Hippocampal formation (tissue), 2 donors: ENCODE data around the gene NPLOC4.
"Not testable (repeated sequence)": the region's sequence is repeated elsewhere in the genome, so short reads cannot be mapped to it uniquely, and the experiment has no call there.

ENCODE experiments used
- DNase-seq, 2 donors: peaks; one replicate each; lab custom pipeline; 2025; lab: John Stamatoyannopoulos, UW

NPLOC4 gene

DNA sequence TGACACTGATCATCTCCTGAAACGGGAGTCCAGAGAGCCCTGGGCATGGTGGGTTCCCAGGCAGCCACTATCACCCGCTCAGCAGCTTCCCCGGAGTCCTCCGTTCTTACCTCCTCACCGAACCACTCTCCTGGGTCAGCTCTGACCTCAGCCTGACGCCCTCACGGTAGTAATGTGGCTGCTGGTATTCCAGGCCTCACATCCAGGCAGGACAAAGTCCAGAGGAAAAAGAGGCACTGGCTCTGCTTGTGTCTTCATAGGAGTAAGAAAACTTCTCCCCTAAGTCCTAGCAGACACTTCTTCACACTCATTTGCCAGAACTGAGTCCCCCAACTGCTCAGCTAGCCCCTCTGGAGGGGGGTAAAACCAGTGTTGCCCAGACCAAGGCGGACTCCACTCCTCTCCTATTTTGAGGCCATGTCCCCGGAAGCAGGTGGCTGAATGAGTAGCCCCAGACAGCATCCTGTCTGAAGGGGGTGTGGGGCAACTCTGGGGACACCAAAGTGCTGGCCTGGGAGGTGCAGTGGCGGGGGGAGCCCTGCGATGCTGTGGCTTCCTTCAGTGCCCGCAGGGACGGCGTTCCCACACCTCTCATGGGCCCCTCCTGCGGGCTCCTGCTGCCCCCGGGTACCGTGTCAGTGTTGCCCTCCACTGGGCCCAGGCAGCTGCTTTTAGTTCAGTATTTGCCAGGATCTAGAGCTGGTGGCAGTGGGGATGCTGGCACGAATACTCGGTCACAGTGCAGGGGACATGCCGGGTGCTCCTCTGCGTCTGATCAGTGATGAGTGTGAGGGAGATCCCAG is 103.4 kb downstream of the NPLOC4 start:
- no peak for DNase-seq

GRCh38 chr17:81532490-81533287 is 104.2 kb downstream of the NPLOC4 start:
- no peak for DNase-seq

GRCh38 chr17:81531998-81532404 is 104.9 kb downstream of the NPLOC4 start:
- DNase-seq = not testable (repeated sequence)

- DNase-seq = not testable (repeated sequence)
Observed at GRCh38 chr17:81531013-81531412, 105.9 kb downstream of the NPLOC4 start.

DNA sequence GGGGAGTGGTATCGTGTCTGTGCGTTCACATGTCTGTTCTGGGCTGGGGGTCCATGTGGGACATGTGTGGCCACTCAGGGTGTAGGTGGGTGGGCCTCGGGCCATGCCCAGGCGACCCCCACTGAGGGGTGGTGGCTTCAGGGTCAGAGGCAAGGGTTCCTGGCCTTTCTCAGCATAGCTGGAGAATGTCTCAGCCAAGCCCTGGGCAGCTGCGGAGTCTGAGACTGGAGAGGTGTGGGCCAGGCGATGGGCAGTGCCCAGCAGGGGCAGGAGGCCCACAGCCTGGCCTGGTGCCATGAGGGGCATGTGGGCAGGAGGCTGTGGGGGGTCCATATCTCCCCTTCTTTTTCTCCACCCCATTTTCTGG is 107.5 kb downstream of the NPLOC4 start:
- DNase-seq = no peak

DNA sequence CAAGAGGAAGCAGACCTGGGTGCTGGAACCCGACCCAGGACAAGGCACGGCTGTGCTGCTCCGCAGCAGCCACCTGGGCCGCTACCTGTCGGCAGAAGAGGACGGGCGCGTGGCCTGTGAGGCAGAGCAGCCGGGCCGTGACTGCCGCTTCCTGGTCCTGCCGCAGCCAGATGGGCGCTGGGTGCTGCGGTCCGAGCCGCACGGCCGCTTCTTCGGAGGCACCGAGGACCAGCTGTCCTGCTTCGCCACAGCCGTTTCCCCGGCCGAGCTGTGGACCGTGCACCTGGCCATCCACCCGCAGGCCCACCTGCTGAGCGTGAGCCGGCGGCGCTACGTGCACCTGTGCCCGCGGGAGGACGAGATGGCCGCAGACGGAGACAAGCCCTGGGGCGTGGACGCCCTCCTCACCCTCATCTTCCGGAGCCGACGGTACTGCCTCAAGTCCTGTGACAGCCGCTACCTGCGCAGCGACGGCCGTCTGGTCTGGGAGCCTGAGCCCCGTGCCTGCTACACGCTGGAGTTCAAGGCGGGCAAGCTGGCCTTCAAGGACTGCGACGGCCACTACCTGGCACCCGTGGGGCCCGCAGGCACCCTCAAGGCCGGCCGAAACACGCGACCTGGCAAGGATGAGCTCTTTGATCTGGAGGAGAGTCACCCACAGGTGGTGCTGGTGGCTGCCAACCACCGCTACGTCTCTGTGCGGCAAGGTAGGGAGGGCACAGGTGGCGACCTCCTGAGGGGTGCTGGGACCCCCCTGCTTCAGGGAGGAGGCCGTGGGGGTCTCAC is 108.1 kb downstream of the NPLOC4 start:
- no peak for DNase-seq

DNA sequence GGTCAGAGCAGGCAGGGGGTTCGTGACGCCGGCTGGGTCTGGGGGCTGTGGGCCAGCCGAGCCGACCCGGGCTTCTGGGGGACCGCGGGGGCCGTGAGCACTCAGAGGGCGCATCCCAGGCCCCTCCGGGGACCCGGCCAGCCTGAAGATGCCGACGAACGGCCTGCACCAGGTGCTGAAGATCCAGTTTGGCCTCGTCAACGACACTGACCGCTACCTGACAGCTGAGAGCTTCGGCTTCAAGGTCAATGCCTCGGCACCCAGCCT is 108.6 kb downstream of the NPLOC4 start:
- DNase-seq = no peak

- no peak for DNase-seq
Observed at GRCh38 chr17:81527591-81528383, 109.1 kb downstream of the NPLOC4 start, which contains the start of gene FSCN2. Gene FSCN2, plus strand, starts transcription at chr17:81528377. Its CDS starts 155 bp downstream, at chr17:81528532.

DNA sequence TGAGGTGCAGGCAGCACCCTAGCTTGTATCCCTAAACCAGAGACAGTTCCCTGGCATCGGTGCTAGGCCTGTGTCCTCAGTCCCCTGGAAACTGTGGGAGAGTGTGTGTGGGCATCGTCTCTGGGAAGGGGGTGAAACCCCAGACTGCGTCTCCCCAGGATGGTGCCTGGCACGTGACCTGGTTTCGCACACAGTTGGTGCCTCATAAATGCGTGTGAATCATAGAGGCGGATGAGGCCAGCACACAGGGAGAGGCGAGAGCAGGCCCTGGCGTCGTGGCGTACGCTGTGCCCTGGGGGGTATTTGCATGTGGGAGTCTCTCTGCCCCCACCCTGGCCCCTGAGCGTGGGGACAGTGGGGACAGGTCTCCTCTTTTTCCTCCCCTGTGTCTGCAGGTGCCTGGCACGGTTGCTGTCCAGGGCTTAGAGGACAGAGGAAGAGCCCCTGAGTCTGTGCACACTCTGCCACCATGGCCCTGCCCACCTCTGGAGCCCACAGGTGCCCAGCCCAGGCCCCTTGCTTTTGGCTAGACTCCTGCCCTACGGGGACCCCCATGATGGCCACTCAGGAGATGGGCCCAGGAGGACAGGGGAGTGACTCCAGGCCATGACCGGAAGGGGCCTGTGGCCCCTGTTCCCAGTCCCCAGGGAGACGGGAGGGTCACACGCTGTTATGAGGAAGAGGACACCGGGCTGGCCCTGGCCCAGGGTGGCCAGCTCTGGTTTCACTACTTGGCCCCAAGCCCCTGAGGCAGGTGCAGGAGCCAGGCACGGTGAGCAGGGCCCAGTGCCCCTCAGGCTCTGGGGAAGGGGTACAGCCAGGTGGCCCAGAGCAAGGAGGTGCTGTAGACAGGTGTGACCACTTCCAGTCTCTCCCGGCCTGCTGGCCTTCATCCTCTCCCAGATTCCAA is 110.0 kb downstream of the NPLOC4 start:
- DNase-seq = no peak

- DNase-seq = no peak
Observed at GRCh38 chr17:81524865-81525159, 112.1 kb downstream of the NPLOC4 start.

GRCh38 chr17:81524039-81524864 is 112.7 kb downstream of the NPLOC4 start:
- no peak for DNase-seq

GRCh38 chr17:81523402-81524038 is 113.4 kb downstream of the NPLOC4 start:
- no peak for DNase-seq

GRCh38 chr17:81522491-81523401 is 114.2 kb downstream of the NPLOC4 start:
- DNase-seq = no peak

DNA sequence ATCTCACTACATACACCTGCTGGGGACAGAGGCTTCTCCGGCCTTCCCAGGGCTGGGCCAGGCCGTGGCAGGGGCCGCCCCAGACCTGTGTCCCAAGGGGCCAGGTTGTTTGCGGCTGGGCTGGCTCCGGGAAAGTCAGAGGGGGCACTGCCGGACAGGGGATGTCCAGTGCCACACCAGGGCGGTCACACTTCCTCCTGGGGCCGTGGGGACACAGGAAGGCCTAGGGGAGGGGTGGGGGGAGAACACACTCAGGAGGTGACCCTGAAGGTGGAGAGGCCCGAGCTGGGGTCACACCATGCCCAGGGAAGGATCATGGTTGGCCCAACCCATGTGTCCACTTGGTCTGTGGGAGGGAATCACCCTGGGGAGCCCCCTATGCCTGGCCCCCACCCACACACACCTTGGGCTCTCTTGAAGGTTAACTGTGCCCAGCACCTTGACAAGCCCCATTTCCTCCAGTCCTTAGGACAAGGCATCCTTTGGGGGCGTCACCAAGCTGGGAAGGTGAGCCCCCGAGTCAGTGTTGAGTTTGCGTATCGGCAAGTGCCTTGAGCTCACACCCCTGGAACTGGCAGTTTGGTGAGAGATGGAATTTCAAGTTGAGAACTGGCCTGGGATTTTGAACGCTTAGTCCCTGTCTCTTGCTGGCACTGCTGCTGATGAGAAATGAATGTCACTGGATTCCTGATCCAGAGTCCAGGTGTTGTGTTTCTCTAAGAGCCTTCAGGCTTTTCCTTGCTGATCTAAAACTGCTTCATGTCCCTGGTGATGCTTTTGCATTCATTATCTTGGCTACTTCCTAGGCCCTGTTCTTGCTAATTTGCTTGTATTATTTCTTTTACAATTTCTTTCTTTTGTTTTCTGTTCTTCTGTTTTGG is 116.7 kb downstream of the NPLOC4 start:
- no peak for DNase-seq

DNA sequence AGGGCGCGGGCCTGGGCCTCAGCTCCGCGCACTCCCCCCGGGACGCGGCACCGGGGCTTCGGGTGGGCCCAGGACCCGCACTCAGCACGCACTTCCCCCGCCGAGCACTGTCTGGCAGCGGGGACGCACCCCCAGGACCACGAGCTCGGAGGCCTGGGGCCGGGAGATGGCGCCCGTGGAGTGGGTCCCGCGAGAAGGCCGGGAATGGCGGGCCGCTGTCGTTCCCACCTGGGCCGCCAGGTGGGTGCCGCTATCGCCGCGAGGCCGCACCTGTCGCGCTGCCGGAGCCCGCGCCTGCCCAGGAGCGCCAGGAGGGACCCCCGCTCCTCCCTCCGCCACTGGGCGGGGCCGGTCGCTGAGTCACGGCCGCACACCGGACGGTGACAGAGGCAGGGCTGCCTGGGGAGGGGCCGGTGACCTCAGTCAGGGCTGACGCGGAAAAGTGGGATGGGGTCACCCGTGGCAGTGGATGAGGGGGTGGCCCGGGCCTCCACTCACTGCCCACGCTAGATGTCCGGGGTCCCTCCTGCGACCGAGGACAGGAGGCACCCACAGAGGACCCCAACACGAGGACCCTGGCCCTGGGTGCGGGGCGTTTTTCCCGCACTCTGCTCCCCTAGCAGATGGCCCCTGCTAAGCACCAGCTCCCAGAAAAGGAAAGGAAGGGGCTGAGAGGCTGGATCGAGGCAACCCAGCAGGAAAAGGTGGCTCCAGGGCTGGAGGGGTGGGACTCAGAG is 117.5 kb downstream of the NPLOC4 start:
- no peak for DNase-seq

DNA sequence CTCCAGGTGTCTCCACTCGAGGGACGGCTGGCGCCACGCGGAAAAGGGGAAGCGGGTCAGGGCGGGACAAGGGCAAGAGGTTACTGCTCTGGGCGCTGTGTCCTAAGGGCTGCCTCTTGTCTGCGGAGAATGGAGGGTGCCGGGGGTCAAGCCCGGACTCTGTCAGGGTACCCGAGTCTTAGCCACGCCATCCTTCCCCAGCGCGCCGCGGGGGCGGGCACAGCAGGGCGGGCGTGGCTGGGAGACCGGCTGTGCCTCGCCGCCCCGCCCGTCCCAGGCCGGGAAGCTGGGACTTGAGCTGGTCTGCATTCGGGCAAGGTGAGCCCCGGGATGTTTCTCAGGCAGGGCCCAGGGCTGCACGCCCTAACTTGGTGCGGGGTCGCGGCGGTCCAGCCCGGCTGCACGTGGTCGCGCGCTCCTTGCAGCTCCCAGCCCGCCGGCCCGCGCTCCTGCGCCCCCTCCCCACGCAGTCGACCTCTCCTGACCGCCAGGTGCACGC is 118.1 kb downstream of the NPLOC4 start:
- no peak for DNase-seq
